Mesendoderm (in vitro differentiated cells): ENCODE data around the gene SMURF1.
A peak's percentile ranks its signal among the peaks of the same experiment; 100 is the strongest.

Source experiments
- DNase-seq: peaks from one replicate; pipeline ENCODE4 v3.0.0; 2013
- H2AK5ac ChIP-seq: 2 replicates; pipeline ENCODE4 v1.6.1; 2013; ENCODE audit warnings: low read length, inconsistent platforms
- H2BK120ac ChIP-seq: 2 replicates; pipeline ENCODE4 v1.6.1; 2013; ENCODE audit warnings: low read depth, mild to moderate bottlenecking, low read length, moderate library complexity, mixed read lengths
- H2BK15ac ChIP-seq: replicated peaks from 2 replicates; pipeline ENCODE4 v1.6.1; 2013; ENCODE audit warnings: low read depth, mild to moderate bottlenecking, moderate library complexity
- H2BK5ac ChIP-seq: 2 replicates; pipeline ENCODE4 v1.6.1; 2013; ENCODE audit warnings: low read length, inconsistent platforms
- H3K18ac ChIP-seq: 2 replicates; pipeline ENCODE4 v1.6.1; 2013; ENCODE audit warnings: mild to moderate bottlenecking, low read length, mixed read lengths
- H3K23ac ChIP-seq: one replicate; pipeline ENCODE4 v1.6.1; 2013; ENCODE audit warnings: low read length
- H3K27ac ChIP-seq: 2 replicates; pipeline ENCODE4 v1.5.1; 2013; ENCODE audit warnings: low read depth, mild to moderate bottlenecking, inconsistent platforms, low read length, moderate library complexity
- H3K27me3 ChIP-seq: 2 replicates; pipeline ENCODE4 v1.6.1; 2013; ENCODE audit warnings: low read length, control low read depth, mild to moderate bottlenecking, inconsistent platforms; ENCODE audit not compliant: insufficient read depth, poor library complexity
- H3K36me3 ChIP-seq: 2 replicates; pipeline ENCODE4 v1.6.1; 2013; ENCODE audit warnings: low read length, inconsistent platforms; ENCODE audit not compliant: control insufficient read depth, insufficient read depth
- H3K4ac ChIP-seq: one replicate; pipeline ENCODE4 v1.6.1; 2013; ENCODE audit warnings: low read depth, mild to moderate bottlenecking, low read length, moderate library complexity
- H3K4me1 ChIP-seq: 2 replicates; pipeline ENCODE4 v1.6.1; 2013; ENCODE audit warnings: low read depth, low read length, inconsistent platforms; ENCODE audit not compliant: control insufficient read depth
- H3K4me2 ChIP-seq: 2 replicates; pipeline ENCODE4 v1.6.1; 2013; ENCODE audit warnings: low read length
- H3K4me3 ChIP-seq: 2 replicates; pipeline ENCODE4 v1.5.1; 2013; ENCODE audit warnings: mild to moderate bottlenecking, low read length
- H3K56ac ChIP-seq: one replicate; pipeline ENCODE4 v1.6.1; 2013; ENCODE audit warnings: low read length
- H3K79me1 ChIP-seq: 2 replicates; pipeline ENCODE4 v1.6.1; 2013; ENCODE audit warnings: low read length, inconsistent platforms
- H3K79me2 ChIP-seq: 2 replicates; pipeline ENCODE4 v1.6.1; 2013; ENCODE audit warnings: mild to moderate bottlenecking, low read length; ENCODE audit not compliant: control insufficient read depth, insufficient read depth
- H3K9ac ChIP-seq: 2 replicates; pipeline ENCODE4 v1.6.1; 2013; ENCODE audit warnings: low read length, inconsistent platforms
- H4K5ac ChIP-seq: one replicate; pipeline ENCODE4 v1.6.1; 2013; ENCODE audit warnings: low read length
- H4K8ac ChIP-seq: one replicate; pipeline ENCODE4 v1.6.1; 2013; ENCODE audit warnings: low read depth, mild to moderate bottlenecking, control low read depth, low read length, moderate library complexity
- WGBS: extraction: QIAGEN DNeasy Blood & Tissue Kit; methylation state at CpG from one replicate; pipeline ENCODE4 v1.1.7; 2013; ENCODE audit warnings: low lambda C conversion rate, missing lambda C conversion rate; ENCODE audit not compliant: insufficient coverage; ENCODE audit errors: extremely low coverage; 5-methylcytosine and 5-hydroxymethylcytosine counted together

Gene SMURF1

DNA sequence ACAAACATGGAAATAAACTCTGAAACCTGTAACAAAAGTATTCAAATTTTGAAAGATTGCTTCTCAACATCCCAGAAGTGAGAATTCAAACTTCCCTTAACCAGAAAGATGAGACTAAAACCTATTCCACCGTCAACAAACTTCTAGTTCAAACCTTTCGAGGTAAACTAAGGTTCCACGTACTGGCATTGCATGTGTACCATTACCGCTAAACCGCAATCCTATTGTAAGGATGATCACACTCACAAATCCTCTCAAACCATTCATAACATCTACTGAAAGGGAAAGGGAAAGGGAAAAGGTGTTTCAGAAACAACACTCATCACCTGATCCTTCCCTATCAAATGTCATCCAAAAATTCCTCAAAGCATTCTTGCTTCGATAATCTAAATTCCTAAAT, 3.1 kb downstream of the SMURF1 start:
- WGBS = no CpG with 5 or more reads among the region's 6 CpGs
- H3K4me3 ChIP-seq = no peak overlapping the region
- no peak overlapping the region for H2BK120ac ChIP-seq
- H4K5ac ChIP-seq = no peak overlapping the region
- H3K4me2 ChIP-seq = no peak overlapping the region
- no peak overlapping the region for H2BK15ac ChIP-seq
- no peaks in the 10 kb centered on the region for H3K27me3 ChIP-seq
- peak overlapping the region; percentile 24 for H3K9ac ChIP-seq
- no peaks in the 10 kb centered on the region for H3K36me3 ChIP-seq
- H3K79me2 ChIP-seq = peaks cover 40% of the 10 kb centered on the region
- no peak overlapping the region for H4K8ac ChIP-seq
- peak overlapping the region; percentile 0 for H3K56ac ChIP-seq
- no peak overlapping the region for H3K4ac ChIP-seq
- DNase-seq = no peak
- peaks cover 2% of the 10 kb centered on the region for H3K4me1 ChIP-seq
- H3K27ac ChIP-seq = no peak overlapping the region
- H3K23ac ChIP-seq = no peak overlapping the region
- H2BK5ac ChIP-seq = no peak overlapping the region
- H2AK5ac ChIP-seq = no peak overlapping the region
- peaks cover 2% of the 10 kb centered on the region for H3K79me1 ChIP-seq
- H3K18ac ChIP-seq = no peak overlapping the region

DNA sequence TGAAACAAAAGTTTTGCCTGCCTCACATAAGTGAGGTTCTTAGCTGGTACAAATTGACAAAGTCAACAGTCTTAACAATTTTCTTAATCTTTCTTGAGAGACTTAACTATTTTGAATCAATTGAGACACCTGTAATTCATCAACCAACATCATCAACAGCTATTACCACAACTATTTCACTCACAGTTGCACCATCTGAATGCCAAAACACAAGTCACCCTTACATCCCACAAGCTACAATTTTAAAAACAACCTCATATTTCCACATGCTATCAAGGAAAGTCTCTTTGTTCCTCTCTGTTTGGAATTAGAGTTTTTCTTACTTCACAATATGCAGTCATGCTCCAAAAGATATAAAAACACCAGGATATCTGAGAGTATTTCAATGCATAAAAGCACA, 4.9 kb downstream of the SMURF1 start:
- H2BK120ac ChIP-seq = no peak overlapping the region
- H3K4me3 ChIP-seq = no peak overlapping the region
- H3K79me1 ChIP-seq = peaks cover 2% of the 10 kb centered on the region
- no peak overlapping the region for H4K8ac ChIP-seq
- no peak overlapping the region for H2BK15ac ChIP-seq
- H3K4ac ChIP-seq = no peak overlapping the region
- no peak overlapping the region for H2BK5ac ChIP-seq
- H3K23ac ChIP-seq = no peak overlapping the region
- H2AK5ac ChIP-seq = no peak overlapping the region
- no peak for DNase-seq
- H3K36me3 ChIP-seq = no peaks in the 10 kb centered on the region
- no peak overlapping the region for H3K4me2 ChIP-seq
- no peak overlapping the region for H3K9ac ChIP-seq
- H3K27me3 ChIP-seq = no peaks in the 10 kb centered on the region
- H3K4me1 ChIP-seq = peaks cover 2% of the 10 kb centered on the region
- no peak overlapping the region for H3K18ac ChIP-seq
- H3K27ac ChIP-seq = no peak overlapping the region
- H3K79me2 ChIP-seq = peaks cover 42% of the 10 kb centered on the region
- H4K5ac ChIP-seq = no peak overlapping the region
- H3K56ac ChIP-seq = no peak overlapping the region

DNA sequence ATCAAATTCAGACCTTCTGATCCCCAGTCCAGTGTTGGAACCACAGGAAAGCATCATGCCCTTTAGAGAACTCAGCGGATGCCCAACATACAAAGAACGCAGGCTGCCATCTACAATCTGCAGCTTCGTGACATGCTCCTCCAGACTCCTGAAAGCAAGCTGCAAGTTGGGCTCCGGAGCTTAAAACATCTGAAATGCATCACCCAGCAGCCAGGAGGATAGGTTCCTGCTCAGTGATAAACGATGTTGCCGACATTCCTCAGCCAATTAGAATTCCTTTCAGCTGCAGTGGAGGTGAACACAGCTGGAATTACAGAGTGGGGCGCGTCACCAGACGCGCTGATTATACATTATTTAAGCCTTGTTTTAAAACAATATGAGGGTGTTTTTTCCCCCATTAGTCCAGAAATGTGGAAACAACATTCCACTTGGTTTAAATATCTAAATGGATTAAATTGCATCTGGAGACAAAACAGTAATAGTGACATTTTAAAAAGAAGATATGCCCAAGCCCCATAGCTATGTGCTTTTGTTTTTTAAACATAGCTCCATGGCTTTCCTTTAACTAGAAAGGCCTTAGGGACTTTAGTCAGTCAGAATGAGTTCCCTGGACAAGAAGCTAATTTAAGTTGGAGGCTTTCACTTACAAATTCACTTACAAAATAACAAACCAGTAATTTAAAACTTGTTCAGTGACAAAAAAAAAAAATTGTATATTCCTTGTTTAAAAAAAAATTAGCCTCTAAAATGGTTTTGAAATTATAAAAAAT, 6.3 kb downstream of the SMURF1 start:
- no peaks in the 10 kb centered on the region for H3K36me3 ChIP-seq
- DNase-seq = peak; percentile 98
- no peaks in the 10 kb centered on the region for H3K27me3 ChIP-seq

DNA sequence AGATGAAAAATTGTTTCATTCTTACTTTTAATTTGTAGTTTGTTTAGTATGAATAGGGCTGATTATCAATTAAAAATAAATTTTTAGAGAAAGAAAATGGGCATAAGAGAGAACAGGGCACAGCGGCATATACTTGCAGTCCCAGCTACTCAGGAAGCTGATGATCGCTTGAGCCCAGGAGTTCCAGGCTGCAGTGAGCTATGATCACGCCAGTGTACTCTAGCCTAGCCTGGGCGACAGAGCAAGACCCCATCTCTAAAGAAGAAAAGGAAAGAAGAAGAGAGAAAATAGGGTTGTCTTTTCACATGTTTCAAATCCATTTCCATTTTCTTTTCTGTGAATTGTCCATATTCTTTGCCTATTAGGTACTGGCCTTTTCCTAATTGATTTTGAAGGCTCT, 8.0 kb downstream of the SMURF1 start:
- Histone ChIP-seq H2BK120ac (no peak overlapping the region), H2BK15ac (no peak overlapping the region), H3K4me1 (peaks cover 2% of the 10 kb centered on the region), H3K79me2 (peaks cover 65% of the 10 kb centered on the region), H3K4ac (no peak overlapping the region), H3K4me2 (no peak overlapping the region), H3K56ac (no peak overlapping the region), H3K23ac (no peak overlapping the region), H3K18ac (no peak overlapping the region), H3K36me3 (no peaks in the 10 kb centered on the region), H3K4me3 (no peak overlapping the region), H4K5ac (no peak overlapping the region), H3K79me1 (peaks cover 21% of the 10 kb centered on the region), H3K27me3 (no peaks in the 10 kb centered on the region), H2AK5ac (no peak overlapping the region), H4K8ac (no peak overlapping the region), H3K9ac (no peak overlapping the region), H2BK5ac (no peak overlapping the region), H3K27ac (no peak overlapping the region)
- no peak for DNase-seq
- no CpG with 5 or more reads among the region's 4 CpGs for WGBS

More for the DNA sequence above, 6.3 kb downstream of the SMURF1 start:
- no peak overlapping the region for H3K56ac ChIP-seq
- no peak overlapping the region for H3K9ac ChIP-seq
- H3K79me2 ChIP-seq = peaks cover 55% of the 10 kb centered on the region
- no peak overlapping the region for H3K18ac ChIP-seq
- peaks cover 11% of the 10 kb centered on the region for H3K79me1 ChIP-seq
- no peak overlapping the region for H2BK15ac ChIP-seq
- no peak overlapping the region for H3K4me3 ChIP-seq
- H3K4me2 ChIP-seq = peak overlapping the region; percentile 0
- no peak overlapping the region for H4K8ac ChIP-seq
- H3K4me1 ChIP-seq = peaks cover 2% of the 10 kb centered on the region
- H3K27ac ChIP-seq = peak overlapping the region; percentile 10
- no peak overlapping the region for H4K5ac ChIP-seq
- no peak overlapping the region for H2BK120ac ChIP-seq
- no peak overlapping the region for H3K4ac ChIP-seq
- H3K23ac ChIP-seq = no peak overlapping the region
- H2BK5ac ChIP-seq = no peak overlapping the region
- no peak overlapping the region for H2AK5ac ChIP-seq
- no CpG with 5 or more reads among the region's 10 CpGs for WGBS

DNA sequence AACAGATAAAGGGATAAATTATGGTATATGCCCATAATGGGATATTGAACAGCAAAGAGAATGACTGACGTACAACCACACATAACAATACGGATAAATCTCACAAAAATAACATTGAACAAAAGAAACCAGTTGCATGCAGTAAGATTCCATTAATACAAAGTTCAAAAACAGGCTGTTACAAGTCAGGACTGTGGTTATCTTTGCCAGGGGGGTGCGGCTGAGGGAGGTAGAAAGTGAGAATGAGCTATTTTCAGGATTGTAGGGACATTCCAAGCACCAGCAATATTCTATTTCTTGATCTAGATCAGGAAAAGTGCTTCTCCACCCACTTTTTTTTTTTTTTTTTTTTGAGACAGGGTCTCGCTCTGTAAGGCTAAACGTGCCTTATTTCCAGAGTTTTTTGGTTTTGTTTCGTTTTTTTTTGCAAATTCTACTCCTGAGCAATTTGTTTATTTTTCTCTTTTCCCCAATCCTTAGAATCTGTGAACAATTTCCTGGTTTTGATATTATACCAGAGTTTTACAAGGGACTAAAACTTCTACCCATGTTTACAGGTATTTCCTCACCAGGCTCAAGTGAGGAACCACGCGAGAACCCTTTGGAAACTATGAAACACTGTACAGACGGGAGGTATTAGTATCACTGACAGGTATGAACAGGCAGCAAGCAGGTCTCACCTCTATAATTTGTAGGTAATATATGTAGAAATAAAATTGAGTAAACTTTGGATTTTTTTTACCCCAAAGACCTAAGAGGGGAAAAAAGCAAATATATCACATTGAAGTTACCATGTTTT, 9.9 kb downstream of the SMURF1 start:
- Histone ChIP-seq H3K79me1 (peaks cover 21% of the 10 kb centered on the region), H3K23ac (no peak overlapping the region), H4K8ac (no peak overlapping the region), H3K4me1 (no peaks in the 10 kb centered on the region), H3K27ac (no peak overlapping the region), H3K56ac (no peak overlapping the region), H4K5ac (no peak overlapping the region), H3K27me3 (no peaks in the 10 kb centered on the region), H2BK120ac (no peak overlapping the region), H3K4me2 (no peak overlapping the region), H2BK15ac (no peak overlapping the region), H3K79me2 (peaks cover 61% of the 10 kb centered on the region), H3K4me3 (no peak overlapping the region), H3K36me3 (no peaks in the 10 kb centered on the region), H3K9ac (no peak overlapping the region), H3K4ac (no peak overlapping the region), H2BK5ac (no peak overlapping the region), H3K18ac (no peak overlapping the region), H2AK5ac (no peak overlapping the region)
- DNase-seq = no peak
- WGBS = no CpG with 5 or more reads among the region's 9 CpGs
